Caco-2 (cell line): ENCODE measurements around the gene NRAS. TPM values are rescaled to one million over a fixed set of nuclear protein-coding genes. Genes with fewer than 3 reads are reported as not detected.
A peak's percentile ranks its signal among the peaks of the same experiment; 100 is the strongest.

Experiments
- BruUV-seq: library from RNA; stranded (reverse); fragments of 400-500 nt; replicated peaks from 2 replicates; lab custom pipeline; 2021; lab: Mats Ljungman, UMichigan
- CTCF ChIA-PET: fragments of 300-600 bp; sonication (Branson Sonifier 250); formaldehyde crosslinking; loops from one replicate; lab custom pipeline; 2022; ENCODE audit warnings: antibody characterized with exemption; lab: Charles Lee
- POLR2A ChIA-PET: fragments of 300-600 bp; sonication (Branson Sonifier 250); formaldehyde crosslinking; loops from one replicate; lab custom pipeline; 2022; ENCODE audit warnings: antibody characterized with exemption; lab: Charles Lee
- DNase-seq, 2 experiments: peaks; one replicate each; pipeline versions ENCODE4 v3.0.0 to v3.0.0-alpha.2; 2020 to 2022
- H3K27me3 ChIP-seq: replicated peaks from 2 replicates; pipeline ENCODE4 v1.6.0; 2011; ENCODE audit warnings: low read length; ENCODE audit not compliant: control insufficient read depth, insufficient read depth
- H3K36me3 ChIP-seq: 2 replicates; pipeline ENCODE4 v1.5.1; 2011; ENCODE audit warnings: low read length; ENCODE audit not compliant: control insufficient read depth, insufficient read depth
- H3K4me1 ChIP-seq: fragments of 250-450 bp; sonication (Bioruptor Pico); 2 replicates; pipeline ENCODE4 v1.5.1; 2020; ENCODE audit warnings: mild to moderate bottlenecking
- H3K4me3 ChIP-seq: 2 replicates; pipeline ENCODE4 v1.5.1; 2011; ENCODE audit warnings: low read depth, mild to moderate bottlenecking, control low read depth, low read length
- H3K9me3 ChIP-seq: fragments of 250-450 bp; sonication (Bioruptor Pico); 2 replicates; pipeline ENCODE4 v1.5.1; 2020; ENCODE audit warnings: mild to moderate bottlenecking, moderate library complexity
- H3K27ac Mint-ChIP-seq: one replicate; pipeline ENCODE4 v1.8.0; 2022; ENCODE audit warnings: mixed read lengths; ENCODE audit not compliant: unreplicated experiment
- H3K27me3 Mint-ChIP-seq: one replicate; pipeline ENCODE4 v1.8.0; 2022; ENCODE audit warnings: mixed read lengths; ENCODE audit not compliant: insufficient read depth, unreplicated experiment
- H3K36me3 Mint-ChIP-seq: one replicate; pipeline ENCODE4 v1.8.0; 2022; ENCODE audit warnings: mild to moderate bottlenecking, mixed read lengths; ENCODE audit not compliant: insufficient read depth, unreplicated experiment
- H3K4me1 Mint-ChIP-seq: one replicate; pipeline ENCODE4 v1.8.0; 2022; ENCODE audit warnings: low read depth, mixed read lengths; ENCODE audit not compliant: unreplicated experiment
- H3K4me3 Mint-ChIP-seq: one replicate; pipeline ENCODE4 v1.8.0; 2022; ENCODE audit warnings: mild to moderate bottlenecking, moderate library complexity, mixed read lengths; ENCODE audit not compliant: unreplicated experiment
- H3K9me3 Mint-ChIP-seq: one replicate; pipeline ENCODE4 v1.8.0; 2022; ENCODE audit warnings: mixed read lengths; ENCODE audit not compliant: unreplicated experiment
- CTCF ChIP-seq, 2 experiments: fragments of 200-600 bp in 1 of 2; IDR thresholded peaks; 1 replicate in 1 of 2; 2 replicates in 1 of 2; pipeline versions ENCODE4 v1.5.1 to v1.8.0; 2011 to 2022; ENCODE audit warnings: antibody characterized with exemption in 1 of 2, control low read depth in 1 of 2, inconsistent platforms in 1 of 2, low read depth in 1 of 2, low read length in 1 of 2, mild to moderate bottlenecking in 1 of 2, moderate library complexity in 1 of 2; ENCODE audit not compliant: insufficient read depth in 1 of 2, severe bottlenecking in 1 of 2, unreplicated experiment in 1 of 2
- intact Hi-C: fragments of 100-400 bp; cut with micrococcal nuclease; formaldehyde crosslinking; loops from one replicate; pipeline ENCODE4 v1.10.0; 2022; ENCODE audit not compliant: unreplicated experiment
- total RNA-seq: library from RNA; stranded (reverse); gene quantifications from 2 replicates; pipeline ENCODE4 v1.2.3, GENCODE V29; 2022

The NRAS gene
- total RNA-seq, 1 experiment from 2014 or later: 39.9 TPM

- Histone ChIP-seq H3K9me3 (no peaks in the 10 kb centered on the region), H3K4me3 (no peak overlapping the region), H3K4me1 (peaks cover 4% of the 10 kb centered on the region; the same call in 1 of the 2 replicates), H3K27me3 (no peaks in the 10 kb centered on the region), H3K36me3 (no peaks in the 10 kb centered on the region)
- peaks cover 73% of the 10 kb centered on the region for H3K36me3 Mint-ChIP-seq
- H3K27me3 Mint-ChIP-seq: no peaks in the 10 kb centered on the region
- no peaks in the 10 kb centered on the region for H3K4me1 Mint-ChIP-seq
- TF ChIP-seq CTCF (IDR thresholded peaks at IDR 0.05; ENCODE audit: insufficient read depth in 1 of 2, low read depth in 1 of 2, low read length in 1 of 2, severe bottlenecking in 1 of 2, unreplicated experiment in 1 of 2): no peak
- POLR2A ChIA-PET: no interaction called here
- intact Hi-C loops: no loop called here
- no peaks in the 10 kb centered on the region for H3K9me3 Mint-ChIP-seq
- DNase-seq: no peak
- CTCF ChIA-PET: no interaction called here
- no peak overlapping the region for H3K4me3 Mint-ChIP-seq
- peak overlapping the region; percentile 35 for H3K27ac Mint-ChIP-seq
- BruUV-seq: no TSS peak
Measured at GRCh38 chr1:114719424-114719787, 2.8 kb upstream of the NRAS start.

DNA sequence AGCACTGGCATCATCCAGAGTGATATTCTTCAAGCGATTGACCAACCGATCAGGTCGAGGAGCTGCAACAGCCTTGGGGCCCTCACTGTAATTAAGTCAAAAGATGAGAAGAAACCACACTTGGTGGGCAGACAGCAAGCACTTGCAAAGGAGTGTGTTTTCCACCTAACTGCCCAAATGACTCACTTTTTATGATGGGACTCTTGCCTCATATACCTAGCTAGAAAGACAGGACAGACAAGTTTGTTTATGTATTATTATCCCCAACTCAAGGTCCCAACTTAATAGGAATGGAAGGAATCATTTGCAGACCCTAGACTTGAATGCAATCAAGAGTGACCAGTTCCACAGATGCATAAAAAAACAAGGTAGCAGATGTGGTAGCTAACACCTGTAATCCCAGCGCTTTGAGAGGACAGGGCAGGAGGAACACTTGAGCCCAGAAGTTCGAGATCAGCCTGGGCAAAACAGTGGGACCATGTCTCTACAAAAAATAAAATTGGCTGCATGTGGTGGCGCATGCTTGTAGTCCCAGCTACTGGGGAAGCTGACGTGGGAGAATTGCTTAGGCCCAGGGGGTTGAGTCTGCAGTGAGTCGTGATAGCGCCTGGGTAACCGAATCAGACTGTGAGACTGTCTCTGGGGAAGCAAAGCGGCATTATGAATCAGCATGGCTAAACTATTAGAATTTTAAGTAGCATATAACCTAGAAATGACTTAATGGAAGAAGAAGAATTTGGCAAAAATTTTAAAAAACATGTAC lies 2.3 kb upstream of the NRAS start:
- H3K36me3 ChIP-seq: no peaks in the 10 kb centered on the region
- Mint-ChIP-seq H3K4me1 (no peaks in the 10 kb centered on the region), H3K4me3 (no peak overlapping the region), H3K36me3 (peaks cover 67% of the 10 kb centered on the region), H3K27me3 (no peaks in the 10 kb centered on the region), H3K27ac (peak overlapping the region; percentile 35), H3K9me3 (no peaks in the 10 kb centered on the region)
- no peaks in the 10 kb centered on the region for H3K27me3 ChIP-seq
- intact Hi-C loops: no loop called here
- TF ChIP-seq CTCF (IDR thresholded peaks at IDR 0.05; ENCODE audit: insufficient read depth in 1 of 2, low read depth in 1 of 2, low read length in 1 of 2, severe bottlenecking in 1 of 2, unreplicated experiment in 1 of 2): no peak
- no peak overlapping the region for H3K4me3 ChIP-seq
- CTCF ChIA-PET: no interaction called here
- POLR2A ChIA-PET: no interaction called here
- peaks cover 4% of the 10 kb centered on the region; the same call in 1 of the 2 replicates for H3K4me1 ChIP-seq
- no TSS peak for BruUV-seq
- no peaks in the 10 kb centered on the region for H3K9me3 ChIP-seq
- DNase-seq: no peak

GRCh38 chr1:114715952-114716303 lies 643 bp downstream of the NRAS start:
- H3K27me3 Mint-ChIP-seq: no peaks in the 10 kb centered on the region
- peak overlapping the region; percentile 89 for H3K4me3 Mint-ChIP-seq
- peak in 1 of 2 experiments; percentile 2 for DNase-seq
- no peak for TF ChIP-seq CTCF (IDR thresholded peaks at IDR 0.05; ENCODE audit: insufficient read depth in 1 of 2, low read depth in 1 of 2, low read length in 1 of 2, severe bottlenecking in 1 of 2, unreplicated experiment in 1 of 2)
- intact Hi-C loops: loop anchor here (1.0 kb wide), 1 partner anchor 46 kb away; the partner anchor contains the start of gene DENND2C
- ChIA-PET POLR2A (interaction anchor here (1.0 kb wide), 1 partner anchor 65 kb away, joined by 3 read pairs; the partner anchor contains the start of gene SIKE1), CTCF (no interaction called here)
- H3K9me3 Mint-ChIP-seq: no peaks in the 10 kb centered on the region
- H3K27ac Mint-ChIP-seq: peak overlapping the region; percentile 97
- Histone ChIP-seq H3K4me3 (peak overlapping the region; percentile 55), H3K9me3 (no peaks in the 10 kb centered on the region), H3K27me3 (no peaks in the 10 kb centered on the region), H3K36me3 (no peaks in the 10 kb centered on the region), H3K4me1 (peaks cover 4% of the 10 kb centered on the region; the same call in 1 of the 2 replicates)
- peaks cover 54% of the 10 kb centered on the region for H3K36me3 Mint-ChIP-seq
- no TSS peak for BruUV-seq
- no peaks in the 10 kb centered on the region for H3K4me1 Mint-ChIP-seq
